Hematopoietic multipotent progenitor cell (in vitro differentiated cells): Measurements from ENCODE around the gene ATP5PF. TPM values are rescaled to one million over a fixed set of nuclear protein-coding genes. Genes with fewer than 3 reads are reported as not detected.

ENCODE experiments used
- total RNA-seq: library from RNA; depleted of rRNA; stranded (reverse); fragments of >200 nt; gene quantifications from one replicate; pipeline ENCODE4 v1.2.3, GENCODE V29; 2012

The ATP5PF gene
- total RNA-seq, 1 donor, result 23.2 TPM

Other genes with a start within 250 kb of the ATP5PF start
- gene MRPL39, start 127.4 kb downstream of the ATP5PF start, total RNA-seq, result 8.1 TPM
- 0.81 TPM for gene JAM2, start 95.6 kb downstream of the ATP5PF start, total RNA-seq
- 9.7 TPM for gene GABPA, start 68 bp upstream of the ATP5PF start, total RNA-seq